Renal cortical epithelial cell (primary cell): Measurements from ENCODE around the gene FBXO44. TPM values are rescaled to one million over a fixed set of nuclear protein-coding genes. Genes with fewer than 3 reads are reported as not detected.

Experiments
- DNase-seq: peaks from one replicate; pipeline ENCODE4 v3.0.0-alpha.2; 2011; ENCODE audit warnings: low read depth
- total RNA-seq: library from RNA; depleted of rRNA; stranded (reverse); fragments of >200 nt; gene quantifications from 2 replicates; pipeline ENCODE4 v1.2.3, GENCODE V29; 2014

The FBXO44 gene
- total RNA-seq, 1 donor from 2014 or later = 21.7 TPM

DNA sequence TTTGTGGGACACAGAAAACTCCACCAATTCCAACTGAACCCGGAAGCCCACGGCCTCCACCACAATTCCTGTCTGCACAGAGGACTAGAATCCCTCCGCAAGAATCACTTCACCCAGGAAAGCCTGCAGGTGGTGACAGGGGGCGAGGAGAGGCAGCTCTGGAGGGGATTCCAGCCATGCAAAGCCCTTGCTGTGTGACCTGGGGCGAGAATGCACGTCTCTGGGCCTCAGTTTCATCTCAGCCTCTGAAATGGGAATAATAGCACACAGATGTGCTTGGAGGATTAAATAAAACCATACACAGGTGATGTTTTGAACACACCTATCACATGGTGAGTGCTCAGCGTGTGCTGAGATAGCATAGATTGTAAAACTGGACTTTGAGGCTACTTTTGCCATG is 14.6 kb upstream of the FBXO44 start:
- DNase-seq = no peak

DNA sequence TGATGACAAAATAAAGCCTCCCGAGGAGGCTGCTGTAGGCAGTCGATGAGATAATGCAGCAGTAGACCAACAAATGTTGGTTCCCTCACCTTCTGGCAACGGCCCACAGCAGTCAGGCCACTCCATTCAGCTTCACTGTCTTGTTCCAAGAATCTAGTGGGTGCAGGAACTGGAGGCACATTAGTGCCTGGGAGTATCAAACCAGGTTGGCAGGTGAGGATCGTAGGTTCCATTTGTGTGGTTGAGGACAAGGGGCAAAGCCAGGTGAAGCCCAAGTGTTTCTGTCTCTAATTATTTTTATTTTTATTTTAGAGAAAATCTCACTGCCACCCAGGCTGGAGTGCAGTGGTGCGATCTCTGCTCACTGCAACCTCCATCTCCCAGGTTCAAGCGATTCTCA is 13.7 kb upstream of the FBXO44 start:
- DNase-seq = no peak

DNA sequence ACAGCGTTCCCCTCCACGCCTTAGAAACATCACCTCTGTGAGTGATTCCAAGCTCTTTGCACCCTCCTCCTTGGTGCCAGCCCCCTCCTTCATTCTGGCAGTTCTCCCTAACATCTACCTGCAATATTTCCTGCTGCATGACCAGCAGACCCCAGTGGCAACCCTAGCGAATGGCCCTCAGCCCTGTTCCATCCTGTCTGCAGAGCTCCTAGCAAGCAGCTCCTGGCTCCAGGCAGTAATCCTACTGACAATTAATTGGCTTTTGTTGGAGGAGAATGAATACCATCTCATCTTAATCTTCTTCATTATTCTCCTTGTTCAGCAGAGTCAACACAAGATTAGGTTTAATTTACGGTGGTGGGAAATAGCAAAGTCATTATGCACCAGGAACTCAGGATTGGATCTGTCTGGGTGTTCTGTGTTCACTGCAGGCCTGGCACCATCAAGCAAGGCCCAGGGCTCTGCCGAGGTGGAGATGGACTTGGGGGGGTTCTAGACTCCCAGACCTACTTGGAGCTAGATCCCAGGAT is 12.8 kb upstream of the FBXO44 start:
- no peak for DNase-seq

DNA sequence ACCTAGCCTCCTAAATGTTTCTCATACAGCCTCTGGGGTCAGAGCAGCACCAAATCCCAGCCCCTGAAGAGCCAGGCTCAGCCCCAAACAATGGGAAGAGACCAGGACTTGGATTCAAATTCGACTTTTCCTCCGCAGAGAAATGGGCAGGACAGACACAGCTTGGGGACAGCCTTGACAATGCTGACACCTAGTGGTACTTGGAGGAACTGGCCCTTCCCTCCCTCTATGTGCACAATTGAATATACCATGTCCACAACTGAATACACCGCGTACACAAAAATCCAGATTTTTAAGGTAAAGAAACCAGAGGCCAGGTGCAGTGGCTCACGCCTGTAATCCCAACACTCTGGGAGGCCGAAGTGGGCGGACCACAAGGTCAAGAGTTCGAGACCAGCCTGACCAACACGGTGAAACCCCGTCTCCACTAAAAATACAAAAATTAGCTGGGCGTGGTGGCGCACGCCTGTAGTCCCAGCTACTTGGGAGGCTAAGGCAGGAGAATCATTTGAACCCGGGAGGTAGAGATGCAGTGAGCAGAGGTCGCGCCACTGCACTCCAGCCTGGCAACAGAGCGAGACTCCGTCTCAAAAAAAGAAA is 12.2 kb upstream of the FBXO44 start:
- peak; percentile 41 for DNase-seq

DNA sequence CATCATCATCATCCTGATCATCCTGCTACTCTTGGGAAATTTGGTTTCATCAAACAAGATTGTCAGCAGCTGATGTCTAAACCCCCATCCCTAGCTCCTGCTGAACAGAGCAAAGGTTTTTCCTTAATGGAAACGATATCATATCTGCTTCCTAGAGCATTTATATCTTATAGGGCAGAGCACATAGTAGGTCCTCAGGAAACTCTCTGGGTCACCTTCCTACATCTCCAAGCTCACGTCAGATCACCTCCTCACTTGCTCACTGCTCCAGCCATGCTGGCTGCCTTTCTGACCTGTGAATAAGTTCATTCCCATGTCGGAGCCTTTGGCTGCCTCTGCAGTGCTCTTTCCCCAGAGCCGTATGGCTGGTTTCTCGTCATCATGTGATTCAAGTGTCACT is 10.9 kb upstream of the FBXO44 start:
- DNase-seq = no peak

GRCh38 chr1:11645270-11645669 is 9.4 kb upstream of the FBXO44 start:
- DNase-seq = no peak

DNA sequence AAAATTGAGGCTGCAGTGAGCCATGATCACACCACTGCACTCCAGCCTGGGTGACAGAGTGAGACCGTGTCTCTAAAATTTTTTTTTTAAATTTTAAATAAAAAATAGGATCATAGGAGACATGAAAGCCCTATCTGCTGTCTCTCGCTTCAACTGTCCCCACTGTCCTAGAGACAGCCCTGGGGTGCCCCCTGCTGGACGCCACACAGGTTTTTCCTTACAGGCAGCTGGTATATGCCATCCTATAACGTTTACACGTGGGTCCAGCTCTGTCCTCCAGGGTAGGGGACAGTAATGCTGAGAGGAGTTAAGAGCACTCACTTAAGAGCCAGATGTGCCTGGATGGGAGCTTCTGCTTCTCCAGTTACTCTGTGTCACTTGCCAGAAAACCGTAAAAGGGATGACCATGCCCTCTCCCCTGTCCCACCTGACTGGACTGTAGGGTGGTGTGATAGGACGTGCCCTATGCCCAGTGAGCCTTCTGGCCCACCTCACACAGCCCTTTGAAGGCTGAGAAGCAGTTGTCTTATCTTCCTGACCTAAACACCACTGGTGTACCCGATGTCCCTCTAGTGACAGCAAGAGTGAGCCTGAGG is 8.9 kb upstream of the FBXO44 start:
- peak; percentile 43 for DNase-seq

GRCh38 chr1:11646317-11646716 is 8.4 kb upstream of the FBXO44 start:
- no peak for DNase-seq

- no peak for DNase-seq
These were observed 7.3 kb upstream of the FBXO44 start for GRCh38 chr1:11647333-11647732.

GRCh38 chr1:11648039-11648438 is 6.6 kb upstream of the FBXO44 start:
- no peak for DNase-seq

DNA sequence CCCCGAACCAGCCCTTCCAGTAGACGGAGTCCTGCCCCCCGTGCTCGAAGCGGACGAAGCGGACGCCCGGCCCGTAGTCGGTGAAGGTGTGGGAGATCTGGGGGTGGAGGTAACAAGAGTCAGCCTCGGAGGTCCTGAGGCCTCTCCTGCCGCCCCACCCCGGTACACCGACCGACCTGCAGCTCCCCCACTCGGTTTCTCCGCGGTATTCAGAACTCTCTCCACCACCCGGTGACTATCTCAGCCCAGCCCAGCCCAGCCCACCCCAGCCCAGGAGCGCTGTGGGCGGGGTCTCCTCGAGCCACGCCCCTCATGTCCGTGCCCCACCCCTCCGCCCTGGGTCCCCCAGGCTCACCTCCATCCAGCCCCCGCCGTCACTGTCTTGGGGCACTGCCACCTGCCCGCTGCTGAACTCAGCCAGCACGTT is 5.9 kb upstream of the FBXO44 start:
- no peak for DNase-seq

DNA sequence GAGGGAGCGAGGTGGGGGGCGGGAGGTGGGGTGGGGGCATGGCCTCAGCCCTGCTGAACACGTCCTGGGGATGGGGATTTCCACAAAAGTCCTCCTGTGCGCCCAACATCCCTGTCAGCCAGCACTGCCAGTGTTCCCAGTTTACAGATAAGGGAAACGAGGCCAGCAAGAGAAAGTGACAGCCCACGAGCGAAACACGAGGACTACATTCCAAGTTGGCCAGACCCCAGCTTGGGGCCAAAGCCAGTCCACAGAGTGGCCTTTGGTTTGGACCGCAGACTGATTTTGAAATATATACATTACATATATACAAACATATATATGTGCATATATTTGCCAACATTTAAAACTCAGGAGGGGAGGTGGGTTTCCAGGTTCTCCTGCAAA is 5.4 kb upstream of the FBXO44 start:
- DNase-seq = no peak

DNA sequence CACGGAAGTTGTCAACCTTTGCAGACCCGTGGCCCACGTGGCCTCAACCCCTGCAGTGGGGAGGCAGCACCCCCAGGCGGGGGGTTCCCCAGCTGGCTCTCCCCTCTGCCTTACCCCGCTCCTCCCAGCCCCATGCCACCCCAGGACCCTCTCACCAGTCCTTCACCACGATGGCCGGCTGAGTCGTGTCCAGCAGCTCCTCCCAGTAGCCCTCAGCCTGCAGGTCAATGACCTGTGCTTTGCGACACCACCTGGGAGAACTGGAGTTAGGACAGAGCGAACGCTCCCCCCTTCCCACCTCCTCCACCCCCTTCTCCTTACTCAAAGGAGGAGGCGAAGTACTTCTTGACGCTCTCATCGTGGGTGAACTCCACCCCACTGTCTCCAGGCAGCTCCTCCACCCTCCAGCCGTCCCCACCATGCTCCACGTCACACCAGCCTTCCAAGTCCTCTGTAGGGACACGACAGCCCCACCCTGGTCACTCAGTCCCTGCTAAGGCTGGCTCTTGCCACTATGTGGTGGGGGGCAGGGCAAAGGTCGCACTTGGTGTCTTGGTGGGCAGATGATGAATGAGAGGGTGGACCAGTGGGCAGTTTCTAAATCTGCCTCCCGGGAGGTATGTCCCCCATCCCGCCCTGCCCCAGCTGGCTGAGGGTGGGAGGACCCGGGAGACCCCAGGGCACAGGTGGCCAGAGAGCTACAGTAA is 4.9 kb upstream of the FBXO44 start:
- no peak for DNase-seq

- peak; percentile 50 for DNase-seq
These were observed 4.2 kb upstream of the FBXO44 start for GRCh38 chr1:11650331-11650991.

GRCh38 chr1:11651017-11651416 is 3.7 kb upstream of the FBXO44 start:
- DNase-seq = no peak

GRCh38 chr1:11652203-11652780 is 2.4 kb upstream of the FBXO44 start:
- no peak for DNase-seq

GRCh38 chr1:11653101-11653860 is 1.4 kb upstream of the FBXO44 start:
- peak; percentile 33 for DNase-seq

- DNase-seq = no peak
These were observed 878 bp upstream of the FBXO44 start for GRCh38 chr1:11653861-11654136.

- no peak for DNase-seq
These were observed 497 bp downstream of the FBXO44 start for GRCh38 chr1:11654939-11655808.

GRCh38 chr1:11657654-11658053 is 3.0 kb downstream of the FBXO44 start:
- no peak for DNase-seq

DNA sequence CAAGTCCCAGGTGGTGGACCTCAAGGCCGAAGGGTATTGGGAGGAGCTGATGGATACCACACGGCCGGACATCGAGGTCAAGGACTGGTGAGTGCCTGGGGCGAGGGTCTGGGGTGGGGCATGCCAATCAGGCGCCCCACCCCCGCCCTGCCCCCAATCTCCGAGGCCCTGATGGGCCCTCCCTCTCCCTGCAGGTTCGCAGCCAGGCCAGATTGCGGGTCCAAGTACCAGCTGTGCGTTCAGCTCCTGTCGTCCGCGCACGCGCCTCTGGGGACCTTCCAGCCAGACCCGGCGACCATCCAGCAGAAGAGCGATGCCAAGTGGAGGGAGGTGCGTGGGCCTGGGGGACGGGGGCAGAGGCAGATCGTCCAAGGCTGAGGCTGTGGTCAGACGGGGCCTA is 3.9 kb downstream of the FBXO44 start:
- DNase-seq = no peak
